Neural progenitor cell (in vitro differentiated cells): Measurements from ENCODE around the gene CABP7. TPM values are rescaled to one million over a fixed set of nuclear protein-coding genes. Genes with fewer than 3 reads are reported as not detected.

ENCODE experiments used
- DNase-seq: peaks from one replicate; pipeline ENCODE4 v3.0.0-alpha.2; 2016; ENCODE audit warnings: low spot score
- H2AFZ ChIP-seq: fragments of 200-600 bp; sonication (generic); replicated peaks from 2 replicates; pipeline ENCODE4 v1.6.1; 2016; ENCODE audit warnings: antibody characterized with exemption
- H3F3A ChIP-seq: fragments of 200-600 bp; sonication (generic); 2 replicates; pipeline ENCODE4 v1.6.1; 2016; ENCODE audit warnings: antibody characterized with exemption, low read depth
- H3K27ac ChIP-seq: fragments of 200-600 bp; sonication (generic); 2 replicates; pipeline ENCODE4 v1.5.1; 2016; ENCODE audit warnings: mild to moderate bottlenecking
- H3K27me3 ChIP-seq: fragments of 200-600 bp; sonication (generic); 2 replicates; pipeline ENCODE4 v1.6.1; 2016; ENCODE audit warnings: mild to moderate bottlenecking, moderate library complexity
- H3K36me3 ChIP-seq: fragments of 200-600 bp; sonication (generic); 2 replicates; pipeline ENCODE4 v1.5.1; 2016
- H3K4me1 ChIP-seq: fragments of 200-600 bp; sonication (generic); 2 replicates; pipeline ENCODE4 v1.6.1; 2016; ENCODE audit warnings: mixed run types
- H3K4me2 ChIP-seq: fragments of 200-600 bp; sonication (generic); 2 replicates; pipeline ENCODE4 v1.6.1; 2016
- H3K4me3 ChIP-seq: fragments of 200-600 bp; sonication (generic); 2 replicates; pipeline ENCODE4 v1.5.1; 2016
- H3K79me2 ChIP-seq: fragments of 200-600 bp; sonication (generic); 2 replicates; pipeline ENCODE4 v1.6.1; 2016; ENCODE audit warnings: low read depth
- H3K9ac ChIP-seq: fragments of 200-600 bp; sonication (generic); 2 replicates; pipeline ENCODE4 v1.6.1; 2016
- H3K9me3 ChIP-seq: fragments of 200-600 bp; sonication (generic); 2 replicates; pipeline ENCODE4 v1.5.1; 2016; ENCODE audit warnings: low read depth
- H4K20me1 ChIP-seq: fragments of 200-600 bp; sonication (generic); 2 replicates; pipeline ENCODE4 v1.6.1; 2016; ENCODE audit warnings: low read depth
- H3K27ac Mint-ChIP-seq: 3 replicates; pipeline ENCODE4 v1.8.0; 2021; ENCODE audit warnings: mixed read lengths
- H3K27me3 Mint-ChIP-seq: 2 replicates; pipeline ENCODE4 v1.8.0; 2022; ENCODE audit warnings: low read depth, mild to moderate bottlenecking, inconsistent platforms, moderate library complexity, mixed read lengths; ENCODE audit not compliant: insufficient read depth
- H3K36me3 Mint-ChIP-seq: 3 replicates; pipeline ENCODE4 v1.8.0; 2021; ENCODE audit warnings: mixed read lengths
- H3K4me1 Mint-ChIP-seq: 3 replicates; pipeline ENCODE4 v1.8.0; 2021; ENCODE audit warnings: mixed read lengths
- H3K4me3 Mint-ChIP-seq: 3 replicates; pipeline ENCODE4 v1.8.0; 2021; ENCODE audit warnings: mild to moderate bottlenecking, moderate library complexity, mixed read lengths
- H3K9me3 Mint-ChIP-seq: 3 replicates; pipeline ENCODE4 v1.8.0; 2020; ENCODE audit warnings: mixed read lengths
- CTCF ChIP-seq: fragments of 200-600 bp; sonication (generic); IDR thresholded peaks from 2 replicates; pipeline ENCODE4 v1.5.1; 2017; ENCODE audit warnings: antibody characterized with exemption, mild to moderate bottlenecking
- EZH2 ChIP-seq: fragments of 200-600 bp; sonication (generic); IDR thresholded peaks from 2 replicates; pipeline ENCODE4 v1.6.1; 2017; ENCODE audit warnings: antibody characterized with exemption, mild to moderate bottlenecking, moderate library complexity
- EZH2phosphoT487 ChIP-seq: fragments of 200-600 bp; sonication (generic); IDR thresholded peaks from 2 replicates; pipeline ENCODE4 v1.6.1; 2017; ENCODE audit warnings: antibody characterized with exemption
- total RNA-seq: library from RNA; depleted of rRNA; stranded (reverse); fragments of >200 nt; gene quantifications from 2 replicates; pipeline ENCODE4 v1.2.3, GENCODE V29; 2015; ENCODE audit warnings: low replicate concordance

CABP7 gene
- total RNA-seq, 1 donor from 2014 or later = not detected

- H3K4me3 Mint-ChIP-seq = no peak overlapping the region
Observed at GRCh38 chr22:29703569-29704195, 16.1 kb upstream of the CABP7 start.

GRCh38 chr22:29704528-29705285 is 15.1 kb upstream of the CABP7 start:
- H3K79me2 ChIP-seq = no peaks in the 10 kb centered on the region
- H4K20me1 ChIP-seq = peaks cover 33% of the 10 kb centered on the region
- Mint-ChIP-seq H3K27me3 (peaks cover 22% of the 10 kb centered on the region), H3K9me3 (no peaks in the 10 kb centered on the region), H3K4me3 (peak overlapping the region; percentile 68), H3K27ac (peak overlapping the region; percentile 89), H3K4me1 (peaks cover 60% of the 10 kb centered on the region), H3K36me3 (no peaks in the 10 kb centered on the region)
- H3K9me3 ChIP-seq = no peaks in the 10 kb centered on the region
- no peak overlapping the region for H3K27ac ChIP-seq
- H3K4me3 ChIP-seq = no peak overlapping the region
- TF ChIP-seq CTCF (no peak), EZH2 (no peak), EZH2phosphoT487 (no peak)
- H3K9ac ChIP-seq = no peak overlapping the region
- peaks cover 59% of the 10 kb centered on the region for H3K4me1 ChIP-seq
- H3F3A ChIP-seq = peaks cover 39% of the 10 kb centered on the region
- H2AFZ ChIP-seq = no peak overlapping the region
- no peaks in the 10 kb centered on the region for H3K36me3 ChIP-seq
- DNase-seq = no peak
- H3K4me2 ChIP-seq = peak overlapping the region; percentile 21
- H3K27me3 ChIP-seq = peaks cover 25% of the 10 kb centered on the region

More at GRCh38 chr22:29703569-29704195, 16.1 kb upstream of the CABP7 start:
- peak overlapping the region; percentile 28 for H3K4me3 ChIP-seq
- H3K9me3 ChIP-seq = no peaks in the 10 kb centered on the region
- no peaks in the 10 kb centered on the region for H3K36me3 Mint-ChIP-seq
- H4K20me1 ChIP-seq = peaks cover 33% of the 10 kb centered on the region
- no peak for TF ChIP-seq EZH2phosphoT487
- no peak for TF ChIP-seq EZH2
- no peak for TF ChIP-seq CTCF
- H3K9me3 Mint-ChIP-seq = no peaks in the 10 kb centered on the region
- DNase-seq = no peak
- no peaks in the 10 kb centered on the region for H3K79me2 ChIP-seq
- H3K36me3 ChIP-seq = no peaks in the 10 kb centered on the region
- H3K27ac Mint-ChIP-seq = no peak overlapping the region
- peaks cover 22% of the 10 kb centered on the region for H3K27me3 Mint-ChIP-seq
- no peak overlapping the region for H3K9ac ChIP-seq
- peaks cover 25% of the 10 kb centered on the region for H3K27me3 ChIP-seq
- H2AFZ ChIP-seq = no peak overlapping the region
- peaks cover 60% of the 10 kb centered on the region for H3K4me1 Mint-ChIP-seq
- peak overlapping the region; percentile 74 for H3K4me2 ChIP-seq
- H3K27ac ChIP-seq = no peak overlapping the region
- H3K4me1 ChIP-seq = peaks cover 59% of the 10 kb centered on the region
- peaks cover 39% of the 10 kb centered on the region for H3F3A ChIP-seq

- Mint-ChIP-seq H3K4me1 (peaks cover 53% of the 10 kb centered on the region), H3K27me3 (peaks cover 22% of the 10 kb centered on the region), H3K9me3 (no peaks in the 10 kb centered on the region), H3K36me3 (no peaks in the 10 kb centered on the region), H3K4me3 (no peak overlapping the region), H3K27ac (no peak overlapping the region)
- Histone ChIP-seq H3K79me2 (no peaks in the 10 kb centered on the region), H3K4me1 (peaks cover 52% of the 10 kb centered on the region), H3K27ac (no peak overlapping the region), H3K9ac (no peak overlapping the region), H3K27me3 (peaks cover 19% of the 10 kb centered on the region), H4K20me1 (peaks cover 31% of the 10 kb centered on the region), H3F3A (peaks cover 31% of the 10 kb centered on the region), H3K36me3 (no peaks in the 10 kb centered on the region), H3K9me3 (no peaks in the 10 kb centered on the region), H3K4me2 (no peak overlapping the region), H3K4me3 (no peak overlapping the region), H2AFZ (no peak overlapping the region)
- TF ChIP-seq EZH2phosphoT487 (no peak), CTCF (no peak), EZH2 (no peak)
- DNase-seq = no peak
Observed at GRCh38 chr22:29705651-29706050, 14.2 kb upstream of the CABP7 start.
